GM12878 (cell line): ENCODE data around the gene ARIH2. TPM values are rescaled to one million over a fixed set of nuclear protein-coding genes. Genes with fewer than 3 reads are reported as not detected.
A peak's percentile ranks its signal among the peaks of the same experiment; 100 is the strongest.

Experiments
- BRCA1 ChIP-seq: IDR thresholded peaks from 2 replicates; pipeline ENCODE4 v1.6.1; 2011; ENCODE audit warnings: low read depth, low read length, improper control_type of control experiment
- CHD2 ChIP-seq: IDR thresholded peaks from 2 replicates; pipeline ENCODE4 v1.6.1; 2011; ENCODE audit warnings: low read depth, low read length, improper control_type of control experiment, borderline replicate concordance
- CHD4 ChIP-seq: fragments of 200-600 bp; sonication (generic); IDR thresholded peaks from 2 replicates; pipeline ENCODE4 v1.6.1; 2016; ENCODE audit warnings: mild to moderate bottlenecking
- CREM ChIP-seq: IDR thresholded peaks from 2 replicates; pipeline ENCODE4 v1.6.1; 2014; ENCODE audit warnings: antibody characterized with exemption, low read depth
- EGR1 ChIP-seq, 2 experiments: IDR thresholded peaks; 1 replicate in 1 of 2; 2 replicates in 1 of 2; pipeline ENCODE4 v1.6.1; 2011 to 2012; ENCODE audit warnings: low read depth in 2 of 2, low read length in 2 of 2, borderline replicate concordance in 1 of 2, mild to moderate bottlenecking in 1 of 2, moderate library complexity in 1 of 2
- GATAD2B ChIP-seq: fragments of 450-650 bp; conservative IDR thresholded peaks from 2 replicates; pipeline ENCODE4 v1.6.1; 2017; ENCODE audit warnings: low read depth, mild to moderate bottlenecking, moderate library complexity
- HDAC6 ChIP-seq: fragments of 200-600 bp; sonication (generic); IDR thresholded peaks from one replicate; pipeline ENCODE4 v1.8.0; 2017; ENCODE audit warnings: antibody characterized with exemption; ENCODE audit not compliant: unreplicated experiment
- IKZF1 ChIP-seq: fragments of 450-650 bp; conservative IDR thresholded peaks from 2 replicates; pipeline ENCODE4 v1.6.1; 2017; ENCODE audit warnings: antibody characterized with exemption, mild to moderate bottlenecking
- MXI1 ChIP-seq: fragments of 150-350 bp; IDR thresholded peaks from 2 replicates; pipeline ENCODE4 v1.6.1; 2011; ENCODE audit warnings: low read depth, mild to moderate bottlenecking, inconsistent platforms, low read length, improper control_type of control experiment
- NR2F1 ChIP-seq: fragments of 450-650 bp; conservative IDR thresholded peaks from 2 replicates; pipeline ENCODE4 v1.6.1; 2017; ENCODE audit warnings: mild to moderate bottlenecking
- RCOR1 ChIP-seq: conservative IDR thresholded peaks from 2 replicates; pipeline ENCODE4 v1.6.1; 2012; ENCODE audit warnings: low read depth, low read length, improper control_type of control experiment
- RELA ChIP-seq: fragments of 450-650 bp; IDR thresholded peaks from 2 replicates; pipeline ENCODE4 v1.8.0; 2014; ENCODE audit warnings: borderline replicate concordance; ENCODE audit not compliant: partially characterized antibody
- SMC3 ChIP-seq: IDR thresholded peaks from 2 replicates; pipeline ENCODE4 v1.6.1; 2011; ENCODE audit warnings: low read length, improper control_type of control experiment, borderline replicate concordance
- ZNF207 ChIP-seq: fragments of 450-650 bp; IDR thresholded peaks from 2 replicates; pipeline ENCODE4 v1.6.1; 2014; ENCODE audit warnings: antibody characterized with exemption, mild to moderate bottlenecking, borderline replicate concordance
- ZNF24 ChIP-seq: fragments of 450-650 bp; IDR thresholded peaks from 2 replicates; pipeline ENCODE4 v1.6.1; 2017; ENCODE audit warnings: antibody characterized with exemption, mild to moderate bottlenecking
- ZNF622 ChIP-seq: fragments of 450-650 bp; IDR thresholded peaks from 2 replicates; pipeline ENCODE4 v1.6.1; 2017; ENCODE audit warnings: mild to moderate bottlenecking, inconsistent platforms
- polyA plus RNA-seq, 11 experiments: library from polyadenylated mRNA; depleted of rRNA in 4 of 11; unstranded in 6 of 11; stranded (reverse) in 5 of 11; fragments of >200 nt; fragmentation: Nextera tagmentation in 4 of 11; fragmentation: Illumina TruSeq in 1 of 11; extraction: Ambion mirVana in 4 of 11; extraction: Trizol in 1 of 11; gene quantifications; 1 replicate in 1 of 11; 2 replicates in 10 of 11; pipeline versions ENCODE4 v1.2.1 to v1.2.3, GENCODE V29; 2011 to 2016; ENCODE audit warnings: inconsistent platforms in 2 of 11, missing spikeins in 2 of 11, low read depth in 1 of 11
- total RNA-seq, 4 experiments: library from RNA; depleted of rRNA in 3 of 4; stranded (reverse); fragments of >200 nt in 3 of 4; fragmentation: Illumina TruSeq in 1 of 4; extraction: Trizol in 1 of 4; gene quantifications; 2 replicates each; pipeline versions ENCODE4 v1.2.1 to v1.2.3, GENCODE V29; 2013 to 2021
- TF ChIP-seq, protein P1 (sequence below): IDR thresholded peaks from 2 replicates; pipeline ENCODE4 v1.6.1; 2012; ENCODE audit warnings: low read depth, low read length, improper control_type of control experiment
- TF ChIP-seq, protein P2 (sequence below): fragments of 450-650 bp; IDR thresholded peaks from 2 replicates; pipeline ENCODE4 v1.6.1; 2018; ENCODE audit warnings: mild to moderate bottlenecking, low read depth, moderate library complexity; ENCODE audit not compliant: partially characterized antibody
- TF ChIP-seq, protein P3 (sequence below): fragments of 450-650 bp; IDR thresholded peaks from 2 replicates; pipeline ENCODE4 v1.6.1; 2017; ENCODE audit warnings: mild to moderate bottlenecking, moderate library complexity

Gene ARIH2
- total and polyA plus RNA-seq, 10 of the 15 experiments (the other 5 are each of a cell fraction or from before 2014, with no cell fraction given): 18.7 to 74.7 (median 63.7) TPM

DNA sequence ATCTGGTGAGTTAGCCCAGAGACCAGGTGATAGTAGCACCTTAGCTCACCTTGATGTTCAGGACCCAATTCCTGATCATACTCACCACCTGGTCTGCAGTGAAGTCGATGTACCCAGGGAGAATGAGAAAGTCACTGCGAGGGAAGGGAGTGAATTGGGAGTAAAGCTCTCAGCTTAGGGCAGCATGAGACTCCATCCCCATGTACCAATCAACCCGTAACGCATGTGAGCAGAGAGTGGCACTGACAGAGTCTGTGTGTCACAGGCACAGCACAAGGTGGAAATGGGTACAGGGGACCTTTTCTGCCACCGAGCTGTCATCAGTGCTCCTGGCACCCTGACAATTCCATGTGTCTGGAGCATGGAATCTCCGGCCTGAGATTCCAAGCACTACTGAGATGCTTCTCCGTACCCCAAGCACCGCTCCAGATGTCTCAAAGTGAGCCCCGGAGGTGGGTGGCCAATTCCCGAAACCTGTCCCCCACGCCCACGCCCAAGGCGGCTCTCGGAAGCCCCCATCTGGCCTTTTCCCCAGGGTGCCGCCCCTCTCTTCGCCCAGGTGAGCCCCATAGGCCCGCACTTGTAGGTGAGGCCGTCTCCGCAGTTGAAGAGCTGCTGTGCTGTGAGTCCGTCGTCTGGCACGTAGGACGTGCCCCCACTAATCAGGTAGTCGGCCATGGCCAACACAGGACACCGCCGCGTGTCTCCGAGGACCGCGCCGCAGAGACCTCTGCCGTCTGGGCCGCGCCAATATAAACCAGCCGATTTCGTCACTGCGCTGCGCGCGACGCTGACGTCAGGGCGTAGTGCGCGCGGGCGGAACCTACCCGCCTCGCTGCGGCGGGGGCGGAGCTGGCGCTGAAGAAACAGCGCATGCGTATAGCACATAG, 110.3 kb downstream of the ARIH2 start, which contains the start of gene IMPDH2 (continued):
- TF ChIP-seq ZNF622 (no peak), RCOR1 (0 out of 2 replicates have a peak, but pooled peaks have one; percentile 27), SMC3 (peak; percentile 7; the same call in 1 of the 2 replicates), IKZF1 (peak; percentile 65), EGR1 (IDR thresholded peaks at IDR 0.05; ENCODE audit: borderline replicate concordance in 1 of 2, low read depth in 2 of 2, low read length in 2 of 2) (peak in 1 of 2 experiments; percentile 91; a peak in 2 of 3 replicates), CHD2 (peak; percentile 57), BRCA1 (no peak), GATAD2B (peak; percentile 68), RELA (peak; percentile 80), HDAC6 (peak; percentile 90), CREM (peak; percentile 97), ZNF207 (peak; percentile 81; the same call in 1 of the 2 replicates), ZNF24 (0 out of 2 replicates have a peak, but pooled peaks have one; percentile 7), MXI1 (peak; percentile 92), CHD4 (no peak), NR2F1 (peak; percentile 43)
- TF ChIP-seq, protein P1, sequence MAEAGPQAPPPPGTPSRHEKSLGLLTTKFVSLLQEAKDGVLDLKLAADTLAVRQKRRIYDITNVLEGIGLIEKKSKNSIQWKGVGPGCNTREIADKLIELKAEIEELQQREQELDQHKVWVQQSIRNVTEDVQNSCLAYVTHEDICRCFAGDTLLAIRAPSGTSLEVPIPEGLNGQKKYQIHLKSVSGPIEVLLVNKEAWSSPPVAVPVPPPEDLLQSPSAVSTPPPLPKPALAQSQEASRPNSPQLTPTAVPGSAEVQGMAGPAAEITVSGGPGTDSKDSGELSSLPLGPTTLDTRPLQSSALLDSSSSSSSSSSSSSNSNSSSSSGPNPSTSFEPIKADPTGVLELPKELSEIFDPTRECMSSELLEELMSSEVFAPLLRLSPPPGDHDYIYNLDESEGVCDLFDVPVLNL: peak; percentile 47; the same call in 1 of the 2 replicates
- TF ChIP-seq, protein P2, sequence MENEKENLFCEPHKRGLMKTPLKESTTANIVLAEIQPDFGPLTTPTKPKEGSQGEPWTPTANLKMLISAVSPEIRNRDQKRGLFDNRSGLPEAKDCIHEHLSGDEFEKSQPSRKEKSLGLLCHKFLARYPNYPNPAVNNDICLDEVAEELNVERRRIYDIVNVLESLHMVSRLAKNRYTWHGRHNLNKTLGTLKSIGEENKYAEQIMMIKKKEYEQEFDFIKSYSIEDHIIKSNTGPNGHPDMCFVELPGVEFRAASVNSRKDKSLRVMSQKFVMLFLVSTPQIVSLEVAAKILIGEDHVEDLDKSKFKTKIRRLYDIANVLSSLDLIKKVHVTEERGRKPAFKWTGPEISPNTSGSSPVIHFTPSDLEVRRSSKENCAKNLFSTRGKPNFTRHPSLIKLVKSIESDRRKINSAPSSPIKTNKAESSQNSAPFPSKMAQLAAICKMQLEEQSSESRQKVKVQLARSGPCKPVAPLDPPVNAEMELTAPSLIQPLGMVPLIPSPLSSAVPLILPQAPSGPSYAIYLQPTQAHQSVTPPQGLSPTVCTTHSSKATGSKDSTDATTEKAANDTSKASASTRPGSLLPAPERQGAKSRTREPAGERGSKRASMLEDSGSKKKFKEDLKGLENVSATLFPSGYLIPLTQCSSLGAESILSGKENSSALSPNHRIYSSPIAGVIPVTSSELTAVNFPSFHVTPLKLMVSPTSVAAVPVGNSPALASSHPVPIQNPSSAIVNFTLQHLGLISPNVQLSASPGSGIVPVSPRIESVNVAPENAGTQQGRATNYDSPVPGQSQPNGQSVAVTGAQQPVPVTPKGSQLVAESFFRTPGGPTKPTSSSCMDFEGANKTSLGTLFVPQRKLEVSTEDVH: peak; percentile 15
- TF ChIP-seq, protein P3, sequence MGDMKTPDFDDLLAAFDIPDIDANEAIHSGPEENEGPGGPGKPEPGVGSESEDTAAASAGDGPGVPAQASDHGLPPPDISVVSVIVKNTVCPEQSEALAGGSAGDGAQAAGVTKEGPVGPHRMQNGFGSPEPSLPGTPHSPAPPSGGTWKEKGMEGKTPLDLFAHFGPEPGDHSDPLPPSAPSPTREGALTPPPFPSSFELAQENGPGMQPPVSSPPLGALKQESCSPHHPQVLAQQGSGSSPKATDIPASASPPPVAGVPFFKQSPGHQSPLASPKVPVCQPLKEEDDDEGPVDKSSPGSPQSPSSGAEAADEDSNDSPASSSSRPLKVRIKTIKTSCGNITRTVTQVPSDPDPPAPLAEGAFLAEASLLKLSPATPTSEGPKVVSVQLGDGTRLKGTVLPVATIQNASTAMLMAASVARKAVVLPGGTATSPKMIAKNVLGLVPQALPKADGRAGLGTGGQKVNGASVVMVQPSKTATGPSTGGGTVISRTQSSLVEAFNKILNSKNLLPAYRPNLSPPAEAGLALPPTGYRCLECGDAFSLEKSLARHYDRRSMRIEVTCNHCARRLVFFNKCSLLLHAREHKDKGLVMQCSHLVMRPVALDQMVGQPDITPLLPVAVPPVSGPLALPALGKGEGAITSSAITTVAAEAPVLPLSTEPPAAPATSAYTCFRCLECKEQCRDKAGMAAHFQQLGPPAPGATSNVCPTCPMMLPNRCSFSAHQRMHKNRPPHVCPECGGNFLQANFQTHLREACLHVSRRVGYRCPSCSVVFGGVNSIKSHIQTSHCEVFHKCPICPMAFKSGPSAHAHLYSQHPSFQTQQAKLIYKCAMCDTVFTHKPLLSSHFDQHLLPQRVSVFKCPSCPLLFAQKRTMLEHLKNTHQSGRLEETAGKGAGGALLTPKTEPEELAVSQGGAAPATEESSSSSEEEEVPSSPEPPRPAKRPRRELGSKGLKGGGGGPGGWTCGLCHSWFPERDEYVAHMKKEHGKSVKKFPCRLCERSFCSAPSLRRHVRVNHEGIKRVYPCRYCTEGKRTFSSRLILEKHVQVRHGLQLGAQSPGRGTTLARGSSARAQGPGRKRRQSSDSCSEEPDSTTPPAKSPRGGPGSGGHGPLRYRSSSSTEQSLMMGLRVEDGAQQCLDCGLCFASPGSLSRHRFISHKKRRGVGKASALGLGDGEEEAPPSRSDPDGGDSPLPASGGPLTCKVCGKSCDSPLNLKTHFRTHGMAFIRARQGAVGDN: peak; percentile 99
- TF ChIP-seq, all 136 proteins: peak for 55
